ENCODE results near the gene SSNA1.

The SSNA1 gene

DNA sequence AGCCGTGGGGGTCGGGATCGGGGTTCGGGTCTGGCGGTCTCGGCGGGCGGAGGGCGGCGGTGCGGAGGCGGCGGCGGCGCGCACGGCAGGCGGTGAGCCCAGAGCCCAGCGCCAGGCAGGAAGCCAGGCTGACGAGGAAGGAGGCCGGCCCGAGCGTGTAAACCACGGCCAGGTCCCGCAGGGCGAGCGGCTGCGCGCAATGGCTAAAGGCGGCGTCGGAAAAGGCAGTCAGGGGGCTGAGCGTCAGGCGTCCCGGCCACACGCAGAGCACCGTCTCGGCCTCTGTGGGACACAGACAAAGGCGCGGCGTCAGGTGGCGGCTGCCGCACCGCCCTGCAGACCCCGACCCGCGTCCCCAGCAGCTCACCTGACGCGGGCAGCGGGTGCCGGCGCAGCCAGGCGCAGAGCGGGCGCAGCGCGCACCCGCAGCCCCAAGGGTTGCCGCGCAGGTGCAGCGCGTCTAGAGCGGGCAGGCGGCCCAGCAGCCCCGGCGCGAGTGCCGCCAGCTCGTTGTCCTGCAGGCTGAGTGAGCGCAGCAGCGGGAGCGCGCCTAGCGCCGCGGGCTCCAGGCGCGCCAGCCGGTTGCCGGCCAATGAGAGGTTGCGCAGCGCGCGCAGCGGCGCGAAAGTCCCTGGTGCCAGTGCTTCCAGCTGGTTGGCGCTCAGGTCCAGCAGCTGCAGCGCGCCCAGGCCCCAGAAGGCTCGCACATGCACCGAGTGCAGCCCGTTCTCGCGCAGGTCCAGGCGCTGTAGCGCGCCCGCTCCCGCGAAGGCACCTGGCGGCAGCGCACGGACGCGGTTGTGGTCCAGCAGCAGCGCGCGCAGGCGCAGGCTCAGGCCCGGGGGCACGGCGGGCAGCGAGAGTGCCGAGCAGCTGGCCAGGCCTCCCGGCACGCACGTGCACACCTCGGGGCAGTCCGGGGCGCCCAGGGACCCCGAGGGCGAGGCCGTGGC, 19.3 kb upstream of the SSNA1 start:
- peak; percentile 12 for DNase-seq

DNA sequence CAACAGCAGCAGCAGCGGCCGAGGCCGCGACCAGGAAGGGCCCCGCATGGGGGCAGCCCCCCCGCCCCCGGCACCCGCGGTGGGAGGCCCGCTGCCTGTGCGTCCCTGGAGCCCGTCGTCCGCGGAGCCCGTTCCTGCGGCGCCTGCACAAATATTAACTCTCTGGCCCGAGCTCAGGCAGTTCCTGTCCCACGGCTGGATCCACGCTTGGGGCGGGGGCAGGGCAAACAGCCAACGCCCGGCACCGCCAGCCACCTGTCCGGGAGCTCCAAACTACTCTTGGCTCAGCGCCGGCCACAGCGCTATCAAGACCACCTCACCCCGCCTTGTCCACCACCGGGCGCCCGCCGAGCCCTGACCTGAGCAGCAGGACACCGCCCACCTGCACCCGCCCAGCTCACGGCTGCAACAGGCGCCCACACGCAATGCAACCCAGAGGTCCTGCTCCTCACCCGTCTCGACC, 18.5 kb upstream of the SSNA1 start, which contains the start of gene LRRC26:
LRRC26 (minus strand) TSS at position 156 of the 463 bp plus-strand sequence; CDS start at position 48, 108 bp downstream.
- DNase-seq, result no peak

DNA sequence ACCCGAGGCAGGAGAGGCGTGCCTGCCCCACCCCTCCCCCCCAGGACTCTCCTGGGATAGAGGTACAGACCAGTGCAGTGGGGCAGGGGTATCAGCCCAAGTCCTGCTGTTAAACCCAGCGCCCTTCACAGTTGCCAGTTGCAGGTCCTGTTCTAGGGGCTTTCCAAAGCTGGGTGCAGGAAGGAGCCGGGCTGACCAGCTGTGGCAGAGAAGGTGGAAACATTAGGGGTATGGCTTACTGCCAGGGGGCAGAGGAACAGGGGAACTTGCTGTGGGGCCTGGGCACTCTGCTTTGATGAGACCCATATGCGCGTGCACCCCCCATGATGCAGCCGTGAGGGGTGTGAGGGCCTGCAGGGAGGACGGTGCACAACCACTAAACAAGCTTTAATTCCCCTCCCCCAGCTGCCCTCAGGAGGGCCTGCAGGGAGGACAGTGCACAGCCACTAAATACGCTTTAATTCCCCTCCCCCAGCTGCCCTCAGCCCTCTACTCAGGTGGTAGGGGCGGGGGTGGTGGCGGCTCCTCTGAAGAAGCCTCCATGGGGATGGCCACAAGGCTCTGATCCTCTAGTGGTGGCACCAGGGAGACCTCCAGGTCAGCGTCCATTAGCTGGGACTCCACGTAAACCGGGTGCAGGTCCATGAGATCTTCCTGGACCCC, 17.9 kb upstream of the SSNA1 start:
- no peak for DNase-seq

DNA sequence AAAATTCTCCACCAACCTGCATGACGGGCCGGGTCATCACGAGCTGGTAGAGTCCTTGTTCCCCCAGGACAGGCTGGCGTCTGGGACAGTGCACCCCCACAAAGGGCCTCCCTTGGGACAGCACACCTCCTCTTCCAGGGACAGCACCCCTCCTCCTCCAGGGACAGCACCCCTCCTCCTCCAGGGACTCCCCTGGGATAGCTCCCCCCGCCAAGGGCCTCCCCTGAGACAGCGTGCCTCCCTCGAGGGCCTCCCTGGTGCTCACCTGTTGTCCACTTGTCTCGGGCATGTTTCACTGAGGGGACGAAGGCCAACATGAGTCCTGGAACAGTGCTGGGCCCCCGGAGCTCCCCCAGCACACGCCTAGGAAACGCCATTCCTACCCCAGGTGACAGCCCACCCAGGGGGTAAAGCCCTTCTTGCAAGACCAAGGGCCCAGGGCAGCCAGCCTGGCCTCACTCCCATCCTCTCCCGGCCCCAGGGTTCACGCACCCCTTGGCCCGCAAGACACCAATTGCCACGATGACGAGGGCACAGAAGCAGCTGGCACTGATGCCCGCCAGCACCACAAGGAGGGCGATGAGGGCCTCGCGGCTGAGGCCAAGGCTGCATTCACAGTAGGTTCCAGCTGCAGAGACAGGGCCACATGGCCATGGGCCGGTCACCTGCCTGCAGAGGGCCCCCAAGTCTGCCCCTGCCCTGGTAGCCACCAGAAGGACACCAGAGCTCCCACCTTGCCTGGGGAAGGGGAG, 17.2 kb upstream of the SSNA1 start:
- no peak for DNase-seq

DNA sequence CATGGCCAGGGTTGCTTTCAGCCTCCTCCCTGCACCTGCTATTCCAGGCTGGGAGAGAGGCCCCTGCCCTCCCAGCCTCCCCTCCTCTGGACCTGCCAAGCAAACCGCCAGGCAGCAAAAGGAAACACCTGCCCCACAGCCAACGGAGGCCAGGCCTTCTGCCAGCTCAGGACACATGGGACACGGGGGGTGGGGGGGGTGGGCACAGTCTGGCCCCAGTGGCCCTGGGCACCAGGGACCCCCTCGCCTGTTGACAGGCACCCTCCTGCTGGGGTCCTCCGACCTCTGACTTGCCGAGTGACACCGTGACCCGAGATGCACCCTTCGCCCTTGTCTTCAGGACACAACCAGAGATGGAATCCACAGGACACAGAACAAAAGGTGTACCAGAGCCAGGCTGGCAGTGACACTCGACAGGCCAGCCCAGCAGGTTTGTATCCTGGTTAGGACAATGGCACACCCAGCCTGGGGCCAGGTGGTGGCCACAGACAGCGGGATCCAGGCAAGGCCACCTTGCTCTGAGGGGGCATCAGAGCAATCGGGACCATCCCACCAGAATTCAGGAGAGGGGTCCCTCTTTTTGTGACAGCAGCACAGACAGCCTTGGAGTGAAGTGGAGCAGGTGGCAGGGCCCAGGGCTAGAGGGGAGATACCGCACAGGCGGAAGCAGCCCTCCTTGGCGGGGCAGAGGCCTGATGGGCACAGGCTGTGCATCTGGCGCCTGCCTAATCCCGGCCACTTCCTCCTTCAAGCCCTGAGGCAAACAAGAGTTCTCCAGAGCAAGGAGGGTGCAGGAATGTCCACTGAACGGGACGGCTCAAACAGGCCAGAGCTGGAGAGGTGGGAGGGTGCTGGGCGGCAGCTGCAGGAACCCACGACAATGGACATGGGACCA, 15.3 kb upstream of the SSNA1 start:
- DNase-seq, result no peak

DNA sequence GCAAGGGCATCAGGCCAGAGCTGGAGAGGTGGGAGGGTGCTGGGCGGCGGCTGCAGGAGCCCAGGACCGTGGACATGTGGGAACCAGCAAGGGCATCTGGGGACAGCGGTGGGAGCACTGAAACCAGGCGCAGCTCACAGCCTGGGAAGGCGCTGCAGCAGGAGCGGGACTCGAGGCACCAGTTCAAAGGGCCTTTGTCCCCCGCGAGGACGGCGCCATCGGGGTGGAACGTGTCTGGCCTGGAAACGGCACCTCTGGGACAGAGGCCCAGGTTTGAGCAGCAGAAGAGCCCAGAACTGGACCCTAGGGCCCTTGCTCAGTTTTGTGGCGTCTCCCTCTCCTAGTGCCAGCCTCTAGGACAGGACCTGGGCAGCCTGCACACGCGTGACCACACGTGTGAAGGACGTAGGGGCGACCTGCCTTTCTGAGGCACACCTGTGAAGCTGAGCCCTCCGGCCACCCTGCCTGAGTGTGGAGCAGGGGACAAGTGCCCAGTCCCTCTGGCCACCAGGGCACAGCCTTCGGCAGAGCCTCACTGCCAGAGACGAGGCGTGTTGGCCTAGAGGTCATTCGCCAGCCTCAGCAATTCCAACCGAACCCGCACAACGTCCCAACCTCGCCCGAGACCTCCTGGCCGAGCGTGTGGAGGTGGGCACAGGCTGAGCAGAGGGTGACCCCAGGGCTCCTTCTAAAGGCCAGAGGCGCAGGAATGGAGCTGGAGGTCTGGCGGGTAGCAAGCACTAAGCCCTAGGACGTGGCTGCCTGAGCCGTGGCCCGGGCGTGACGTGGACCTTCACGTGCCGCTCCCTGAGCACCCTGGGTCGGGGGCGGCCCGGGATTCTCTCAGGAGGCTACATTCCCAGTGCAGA, 14.4 kb upstream of the SSNA1 start:
- no peak for DNase-seq

DNA sequence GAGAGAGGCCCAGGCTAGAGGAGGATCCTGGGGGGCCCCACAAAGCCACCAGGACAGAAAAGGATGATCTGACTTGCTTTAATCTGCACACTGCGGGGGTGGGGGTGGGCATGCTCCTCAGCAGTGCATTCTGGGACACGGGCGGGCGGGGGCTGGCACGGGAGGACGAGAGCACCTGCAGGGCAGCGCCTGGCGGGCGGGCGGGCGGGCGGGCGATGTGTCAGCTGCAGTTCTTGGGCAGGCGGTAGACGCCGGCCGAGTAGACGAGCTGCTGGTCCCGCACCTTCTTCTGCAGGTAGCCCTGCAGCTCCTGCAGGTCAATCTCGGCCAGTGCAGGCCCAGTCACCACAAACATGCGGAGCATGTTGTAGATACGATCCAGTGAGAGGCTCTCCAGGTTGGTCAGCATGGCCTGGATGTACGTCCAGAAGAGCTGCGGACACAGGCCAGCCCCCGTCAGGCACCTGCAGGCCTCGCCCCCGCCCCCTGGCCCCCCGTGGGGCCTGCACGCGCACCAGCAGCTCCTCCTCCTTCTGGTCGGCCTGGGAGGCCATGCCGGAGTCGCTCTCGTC, 13.7 kb upstream of the SSNA1 start:
- no peak for DNase-seq

DNA sequence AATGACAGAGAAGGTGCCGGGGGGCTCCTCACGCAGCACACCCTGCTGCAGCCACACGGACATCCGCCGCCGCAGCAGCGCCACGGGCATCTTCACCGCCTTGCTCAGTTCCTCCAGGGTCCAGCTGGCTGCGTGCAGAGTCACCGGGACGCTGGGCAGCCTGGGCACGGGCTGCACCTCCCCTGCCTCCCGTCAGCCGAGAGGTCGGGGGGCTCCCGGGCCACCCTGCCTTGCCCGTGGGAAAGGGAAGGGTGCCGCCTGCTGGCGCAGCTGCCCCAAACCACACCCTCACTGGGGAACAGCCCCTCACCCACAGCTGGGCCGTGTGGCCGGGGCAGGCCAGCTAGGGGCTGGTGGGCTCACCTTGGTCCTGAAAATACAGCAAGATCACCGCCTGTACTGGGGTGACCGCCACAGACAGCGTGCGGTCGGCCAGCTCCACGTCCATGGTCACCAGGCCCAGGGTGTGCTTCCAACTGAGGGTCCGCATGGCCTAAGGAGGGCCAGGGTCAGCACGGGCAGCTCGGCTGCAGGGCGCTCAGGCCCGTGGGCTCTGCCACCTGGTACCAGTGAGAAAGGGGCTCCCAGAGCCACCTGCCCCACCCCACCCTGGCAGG, 13.0 kb upstream of the SSNA1 start:
- peak; percentile 26 for DNase-seq

DNA sequence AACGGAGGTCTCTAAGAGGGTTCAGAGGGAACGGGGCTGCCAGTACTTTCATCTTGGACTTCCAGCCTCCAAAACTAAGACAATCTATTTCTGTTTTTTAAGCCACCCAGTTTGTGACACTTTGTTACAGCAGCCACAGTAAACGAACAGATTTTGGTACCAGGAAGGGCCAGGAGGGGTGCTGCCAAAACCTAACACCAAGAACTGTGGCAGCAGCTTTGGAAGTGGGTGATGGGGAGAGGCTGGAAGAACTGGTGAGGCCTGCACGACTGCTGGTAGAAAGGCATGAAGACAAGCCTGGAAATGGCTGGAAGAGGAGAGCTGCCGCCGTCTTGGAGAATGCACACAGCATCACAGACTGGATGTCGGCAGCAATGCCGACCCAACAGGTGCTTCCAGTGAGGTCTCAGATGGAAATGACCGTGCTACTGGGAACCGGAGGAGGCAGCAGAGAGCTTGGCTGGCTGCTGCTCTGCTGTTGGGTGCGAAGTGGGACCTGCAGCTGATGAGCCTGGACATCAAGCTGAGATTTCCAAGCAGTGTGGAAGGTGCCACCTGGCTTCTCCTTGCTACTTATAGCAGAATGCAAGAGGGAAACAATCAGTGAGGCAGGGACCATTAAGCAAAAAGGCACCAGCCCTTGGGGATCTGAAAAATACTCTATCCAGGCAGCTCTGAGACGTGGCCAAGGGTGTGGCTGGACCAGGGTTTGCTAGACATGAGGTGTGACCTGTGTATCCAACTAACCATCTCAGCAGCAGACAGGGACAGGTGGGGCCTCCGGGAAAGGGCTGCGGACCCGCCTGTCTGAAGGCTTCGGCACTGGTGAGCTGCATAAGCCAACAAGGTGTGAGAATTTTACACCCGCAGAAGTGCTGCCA, 11.9 kb upstream of the SSNA1 start:
- peak; percentile 34 for DNase-seq

DNA sequence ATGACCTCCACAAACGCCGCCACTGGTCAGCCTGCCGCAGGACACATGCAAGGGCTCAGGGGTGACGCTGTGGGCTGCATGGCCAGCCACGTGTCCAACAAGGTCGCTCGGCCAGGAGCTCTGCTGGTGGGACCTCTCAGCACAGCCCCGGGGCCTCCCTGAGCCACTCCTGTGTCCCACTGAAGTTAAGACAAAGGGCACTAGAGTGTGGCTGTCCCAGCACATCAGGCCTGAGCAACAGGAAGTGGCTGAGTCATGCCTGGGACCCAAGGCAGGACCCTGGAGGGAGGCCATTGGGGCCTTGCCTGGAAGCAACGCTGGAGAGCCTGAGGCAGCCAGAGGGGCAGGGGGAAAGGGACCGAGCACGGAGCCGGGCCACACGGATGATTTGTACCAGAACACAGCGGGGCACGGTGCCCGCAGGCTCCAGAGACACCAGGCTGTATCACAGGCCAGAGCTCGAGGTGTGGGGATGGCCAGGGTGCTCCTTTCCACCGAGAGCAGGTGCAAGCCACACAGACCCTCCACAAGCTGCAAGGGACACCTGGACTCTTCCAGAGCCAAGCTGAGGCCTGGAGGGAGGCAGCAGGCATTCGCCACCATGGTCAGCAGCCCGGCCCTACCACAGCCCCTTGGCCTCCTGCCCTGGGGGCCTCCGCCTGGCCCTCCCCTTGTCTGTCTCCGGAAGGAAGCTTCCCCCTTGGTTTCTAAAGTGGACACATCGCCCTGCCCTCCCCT, 10.1 kb upstream of the SSNA1 start:
- no peak for DNase-seq

DNA sequence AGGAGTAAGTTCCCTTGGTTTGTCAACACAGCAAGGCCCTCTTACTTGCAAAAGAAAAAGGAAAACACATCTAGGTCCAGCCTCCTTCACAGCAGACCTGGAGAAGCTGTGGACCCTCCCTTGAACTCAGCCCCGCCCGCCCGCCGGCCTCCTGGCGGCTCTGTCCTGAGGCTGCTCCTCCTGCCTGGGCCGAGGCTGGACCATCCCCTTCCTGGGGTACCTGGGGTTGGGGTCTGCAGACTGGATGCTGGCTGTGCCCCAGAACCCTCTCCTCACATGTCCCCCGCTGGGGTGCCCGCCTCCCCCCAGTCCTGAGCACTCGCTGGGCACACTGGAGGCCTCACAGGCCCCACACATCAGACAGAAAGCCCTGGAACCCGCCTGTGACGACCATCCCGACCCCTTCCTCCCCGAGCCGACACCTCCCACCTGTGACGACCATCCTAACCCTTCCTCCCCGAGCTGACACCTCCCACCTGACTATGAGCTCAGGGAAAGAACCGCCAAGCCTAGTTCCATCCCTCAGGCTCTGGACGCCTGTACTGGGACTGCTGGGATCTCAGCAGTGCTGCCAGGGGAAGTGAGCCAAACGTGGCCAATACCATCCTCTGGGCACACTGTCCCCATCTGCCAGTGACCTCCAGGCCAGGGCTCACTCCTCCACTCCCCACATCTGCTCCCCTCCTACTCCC, 9.4 kb upstream of the SSNA1 start:
- no peak for DNase-seq

DNA sequence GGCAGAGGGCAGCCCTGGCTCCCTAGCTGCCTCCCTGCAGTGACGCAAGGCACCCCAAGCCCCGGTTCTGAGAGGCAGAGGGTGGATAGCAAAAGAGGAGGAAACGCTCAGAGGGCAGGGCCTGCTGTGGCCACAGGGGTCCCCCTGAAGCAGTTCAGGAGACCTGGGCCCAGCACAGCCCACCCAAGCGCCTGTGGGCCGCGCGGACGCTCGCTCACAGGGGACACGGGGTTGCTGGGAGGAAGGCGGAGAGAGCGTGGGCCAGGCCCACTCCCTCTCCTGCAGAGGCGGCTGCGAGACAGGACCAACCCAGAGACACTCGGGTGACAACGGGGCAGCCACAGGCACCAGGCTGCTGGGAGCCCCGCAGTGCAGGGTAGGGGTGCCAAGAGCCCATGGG, 8.7 kb upstream of the SSNA1 start:
- no peak for DNase-seq

DNA sequence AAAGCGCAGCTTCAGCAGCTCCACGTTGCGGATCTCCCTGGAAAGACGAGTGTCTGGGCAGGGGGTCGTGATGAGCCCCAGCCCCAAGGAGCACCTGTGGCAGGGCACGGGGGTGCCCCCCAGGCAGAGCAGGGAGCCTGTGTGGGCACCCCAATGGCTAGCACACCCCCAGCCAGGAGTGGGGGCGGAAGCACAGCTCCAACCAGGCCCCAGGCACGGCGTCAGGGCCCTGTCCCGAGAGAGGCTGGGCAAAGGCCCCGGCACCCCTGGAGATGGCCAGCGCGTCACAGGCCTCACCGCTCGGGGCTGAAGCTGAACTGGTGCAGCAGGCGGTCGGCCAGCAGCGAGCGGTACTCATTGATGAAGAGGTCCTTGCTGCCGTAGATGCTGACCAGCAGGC, 8.0 kb upstream of the SSNA1 start:
- DNase-seq, result no peak

DNA sequence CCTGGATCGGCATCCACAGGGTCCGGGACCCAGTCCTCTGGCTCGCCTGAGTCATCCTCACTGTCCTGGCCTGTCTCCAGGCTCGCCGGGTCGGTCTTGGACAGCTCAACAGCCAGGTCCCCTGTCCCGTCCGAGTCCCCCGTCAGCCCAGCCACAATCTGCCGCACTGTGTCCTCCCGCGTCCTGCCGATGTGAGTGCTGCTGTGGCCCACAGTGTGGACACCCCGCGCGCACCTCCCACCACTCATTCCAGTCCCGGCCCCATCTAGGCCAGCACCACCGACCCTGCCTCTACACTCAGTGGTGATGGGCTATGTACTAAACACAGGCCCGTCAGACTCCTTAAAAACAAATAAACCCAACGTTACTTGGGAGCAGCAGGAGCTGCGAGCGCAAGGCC, 6.8 kb upstream of the SSNA1 start:
- no peak for DNase-seq

DNA sequence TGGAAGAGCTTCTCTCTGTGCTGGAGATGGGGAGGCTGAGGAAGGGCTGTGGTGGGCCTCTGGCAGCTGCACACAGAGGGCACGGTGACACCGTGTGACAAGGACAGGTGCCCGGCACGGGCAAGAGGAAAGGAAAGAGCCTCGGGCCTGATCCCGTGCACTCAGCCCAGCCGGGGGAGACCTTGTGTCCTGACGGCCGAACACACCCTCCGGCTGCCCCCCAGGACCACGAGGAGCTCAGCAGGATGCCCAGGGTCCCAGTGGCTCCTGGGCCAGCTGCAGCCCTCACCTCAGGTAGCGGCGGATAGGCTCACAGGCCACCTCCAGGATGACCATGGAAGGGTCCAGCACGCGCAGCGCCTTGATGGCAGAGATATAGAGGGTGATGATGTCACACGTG, 5.6 kb upstream of the SSNA1 start:
- no peak for DNase-seq

DNA sequence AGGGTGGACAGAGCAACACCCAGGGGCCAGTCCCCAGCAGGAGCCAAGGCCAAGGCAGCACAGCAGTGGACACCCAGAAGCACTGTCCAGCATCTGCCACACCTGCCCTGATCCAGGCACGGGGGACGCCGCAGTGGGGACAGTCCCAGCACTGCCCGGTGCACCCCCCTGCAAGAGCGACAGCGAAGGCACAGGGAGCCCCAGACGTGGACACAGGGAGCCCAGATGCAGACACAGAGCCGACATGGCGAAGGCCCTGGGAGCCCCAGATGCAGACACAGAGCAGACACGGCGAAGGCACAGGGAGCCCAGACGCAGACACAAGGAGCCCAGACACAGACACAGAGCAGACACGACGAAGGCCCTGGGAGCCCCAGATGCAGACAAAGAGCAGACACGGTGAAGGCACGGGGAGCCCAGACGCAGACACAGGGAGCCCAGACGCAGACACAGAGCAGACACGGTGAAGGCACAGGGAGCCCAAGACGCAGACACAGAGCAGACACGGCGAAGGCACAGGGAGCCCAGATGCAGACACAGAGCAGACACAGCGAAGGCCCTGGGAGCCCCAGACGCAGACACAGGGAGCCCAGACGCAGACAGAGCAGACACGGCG, 4.4 kb upstream of the SSNA1 start:
- DNase-seq, result no peak

DNA sequence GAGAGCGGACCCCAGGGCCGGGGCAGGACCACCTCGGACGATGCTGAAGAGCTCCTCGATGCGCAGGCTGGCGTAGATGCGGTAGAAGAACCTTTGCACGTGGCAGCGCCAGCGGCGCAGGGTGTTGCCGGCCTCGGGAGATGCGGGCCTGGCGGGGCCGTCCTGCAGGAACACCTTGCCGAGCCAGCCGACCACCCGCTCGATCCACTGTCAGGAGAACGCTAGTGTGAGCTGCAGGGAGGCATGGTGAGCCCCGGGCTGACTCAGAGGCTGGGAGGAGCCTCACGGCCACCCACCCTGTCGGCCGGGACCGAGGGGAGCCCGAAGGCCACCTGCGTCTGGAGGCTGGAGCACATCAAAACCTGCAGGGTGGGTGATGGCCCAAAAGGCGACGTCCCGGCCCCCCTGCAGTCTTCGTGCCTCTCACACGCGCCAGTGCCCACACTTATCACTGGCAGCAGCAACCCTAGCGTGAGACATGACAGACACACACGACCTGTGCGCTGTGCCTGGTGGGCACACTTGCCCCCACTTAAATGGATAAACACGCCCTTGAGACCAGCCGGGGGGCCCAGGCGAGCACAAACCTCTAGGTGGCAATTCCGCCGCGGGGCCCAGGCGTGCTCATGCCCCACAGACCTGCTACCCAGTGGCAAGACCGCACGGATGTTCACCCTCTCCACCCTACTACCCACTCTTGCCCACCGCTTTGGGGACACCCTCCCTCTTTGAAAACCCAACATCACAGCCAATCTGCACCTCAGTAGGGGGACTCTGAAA, 3.4 kb upstream of the SSNA1 start:
- DNase-seq, result no peak

All from CD4-positive, alpha-beta T cell treated with Interleukin-6 for 4 hours (primary cell).